Smooth muscle cell (in vitro differentiated cells): ENCODE results near the gene IGF2R. TPM values are rescaled to one million over a fixed set of nuclear protein-coding genes. Genes with fewer than 3 reads are reported as not detected.

Experiments used
- DNase-seq: peaks from one replicate; lab custom pipeline; 2025; ENCODE audit not compliant: unreplicated experiment; lab: John Stamatoyannopoulos, UW
- H2AFZ ChIP-seq: fragments of 200-600 bp; sonication (generic); 2 replicates; pipeline ENCODE4 v1.6.0; 2016; ENCODE audit warnings: antibody characterized with exemption, low read depth, mild to moderate bottlenecking
- H3F3A ChIP-seq: fragments of 200-600 bp; sonication (generic); 2 replicates; pipeline ENCODE4 v1.6.0; 2017; ENCODE audit warnings: antibody characterized with exemption, low read depth
- H3K27ac ChIP-seq: fragments of 200-600 bp; sonication (generic); 2 replicates; pipeline ENCODE4 v1.5.1; 2016; ENCODE audit warnings: low read depth, mild to moderate bottlenecking
- H3K27me3 ChIP-seq: fragments of 200-600 bp; sonication (generic); 2 replicates; pipeline ENCODE4 v1.6.1; 2016; ENCODE audit warnings: low read depth, mild to moderate bottlenecking
- H3K36me3 ChIP-seq: fragments of 200-600 bp; sonication (generic); 2 replicates; pipeline ENCODE4 v1.5.1; 2016; ENCODE audit warnings: low read depth
- H3K4me1 ChIP-seq: fragments of 200-600 bp; sonication (generic); 2 replicates; pipeline ENCODE4 v1.5.1; 2016; ENCODE audit warnings: low read depth
- H3K4me2 ChIP-seq: fragments of 200-600 bp; sonication (generic); 2 replicates; pipeline ENCODE4 v1.6.0; 2016; ENCODE audit warnings: mild to moderate bottlenecking
- H3K4me3 ChIP-seq: fragments of 200-600 bp; sonication (generic); 2 replicates; pipeline ENCODE4 v1.5.1; 2016; ENCODE audit warnings: mild to moderate bottlenecking
- H3K79me2 ChIP-seq: fragments of 200-600 bp; sonication (generic); 2 replicates; pipeline ENCODE4 v1.6.0; 2016; ENCODE audit warnings: low read depth, mild to moderate bottlenecking
- H3K9ac ChIP-seq: fragments of 200-600 bp; sonication (generic); 2 replicates; pipeline ENCODE4 v1.6.0; 2016; ENCODE audit warnings: low read depth
- H3K9me3 ChIP-seq: fragments of 200-600 bp; sonication (generic); replicated peaks from 2 replicates; pipeline ENCODE4 v1.5.1; 2016; ENCODE audit warnings: low read depth
- H4K20me1 ChIP-seq: fragments of 200-600 bp; sonication (generic); 2 replicates; pipeline ENCODE4 v1.6.0; 2016; ENCODE audit warnings: low read depth
- WGBS: methylation state at CpG from one replicate; pipeline ENCODE4 v1.1.7; 2016; ENCODE audit warnings: low lambda C conversion rate; 5-methylcytosine and 5-hydroxymethylcytosine counted together
- polyA plus RNA-seq: library from polyadenylated mRNA; unstranded; fragments of >200 nt; fragmentation: Nextera tagmentation; extraction: Ambion mirVana; gene quantifications from 2 replicates; pipeline ENCODE4 v1.2.1, GENCODE V29; 2016
- total RNA-seq: library from RNA; depleted of rRNA; stranded (reverse); fragments of >200 nt; gene quantifications from 2 replicates; pipeline ENCODE4 v1.2.3, GENCODE V29; 2014
- TF ChIP-seq, protein P1 (sequence below): fragments of 200-600 bp; sonication (generic); IDR thresholded peaks from 2 replicates; pipeline ENCODE4 v1.5.1; 2017; ENCODE audit warnings: borderline replicate concordance, mild to moderate bottlenecking, antibody characterized with exemption; ENCODE audit not compliant: insufficient read depth, poor library complexity, severe bottlenecking

Gene IGF2R
- total and polyA plus RNA-seq, 2 experiments from 2014 or later: 44.7 to 77.4 TPM

- Histone ChIP-seq H3K4me1 (no peaks in the 10 kb centered on the region), H3F3A (no peaks in the 10 kb centered on the region), H3K36me3 (no peaks in the 10 kb centered on the region), H3K27ac (no peak overlapping the region), H3K27me3 (peaks cover 21% of the 10 kb centered on the region), H3K9me3 (no peaks in the 10 kb centered on the region), H2AFZ (no peak overlapping the region), H4K20me1 (no peaks in the 10 kb centered on the region), H3K4me3 (no peak overlapping the region), H3K9ac (no peak overlapping the region), H3K79me2 (no peaks in the 10 kb centered on the region), H3K4me2 (no peak overlapping the region)
- TF ChIP-seq, protein P1, sequence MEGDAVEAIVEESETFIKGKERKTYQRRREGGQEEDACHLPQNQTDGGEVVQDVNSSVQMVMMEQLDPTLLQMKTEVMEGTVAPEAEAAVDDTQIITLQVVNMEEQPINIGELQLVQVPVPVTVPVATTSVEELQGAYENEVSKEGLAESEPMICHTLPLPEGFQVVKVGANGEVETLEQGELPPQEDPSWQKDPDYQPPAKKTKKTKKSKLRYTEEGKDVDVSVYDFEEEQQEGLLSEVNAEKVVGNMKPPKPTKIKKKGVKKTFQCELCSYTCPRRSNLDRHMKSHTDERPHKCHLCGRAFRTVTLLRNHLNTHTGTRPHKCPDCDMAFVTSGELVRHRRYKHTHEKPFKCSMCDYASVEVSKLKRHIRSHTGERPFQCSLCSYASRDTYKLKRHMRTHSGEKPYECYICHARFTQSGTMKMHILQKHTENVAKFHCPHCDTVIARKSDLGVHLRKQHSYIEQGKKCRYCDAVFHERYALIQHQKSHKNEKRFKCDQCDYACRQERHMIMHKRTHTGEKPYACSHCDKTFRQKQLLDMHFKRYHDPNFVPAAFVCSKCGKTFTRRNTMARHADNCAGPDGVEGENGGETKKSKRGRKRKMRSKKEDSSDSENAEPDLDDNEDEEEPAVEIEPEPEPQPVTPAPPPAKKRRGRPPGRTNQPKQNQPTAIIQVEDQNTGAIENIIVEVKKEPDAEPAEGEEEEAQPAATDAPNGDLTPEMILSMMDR: no peak
- DNase-seq: no peak
- 89% methylated on average over 6 of the region's 6 CpGs for WGBS
Measured at GRCh38 chr6:159960485-159960884, 8.4 kb upstream of the IGF2R start.

DNA sequence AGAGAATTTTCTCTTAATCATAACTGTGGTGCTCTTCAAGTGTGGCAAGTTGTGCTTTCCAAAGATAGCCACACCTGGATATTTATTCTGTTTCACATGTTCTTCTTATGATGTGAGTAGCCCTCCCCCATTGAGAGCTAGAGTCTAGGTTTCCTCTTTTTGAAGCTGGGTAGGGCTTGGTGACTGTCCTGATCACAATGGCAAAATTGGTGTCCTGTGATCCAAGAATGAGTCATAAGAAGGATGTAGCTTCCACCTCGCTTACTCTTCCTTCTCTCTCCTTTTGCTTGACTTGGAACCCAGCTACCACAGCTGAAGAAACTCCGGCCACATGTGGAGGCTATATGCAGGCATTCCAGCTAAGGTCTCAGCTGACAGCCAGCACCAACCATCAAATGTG, 7.4 kb upstream of the IGF2R start:
- Histone ChIP-seq H3K36me3 (no peaks in the 10 kb centered on the region), H3F3A (no peaks in the 10 kb centered on the region), H3K4me3 (no peak overlapping the region), H3K4me1 (no peaks in the 10 kb centered on the region), H3K27me3 (peaks cover 26% of the 10 kb centered on the region), H3K27ac (no peak overlapping the region), H3K79me2 (no peaks in the 10 kb centered on the region), H4K20me1 (no peaks in the 10 kb centered on the region), H3K9ac (no peak overlapping the region), H3K9me3 (no peaks in the 10 kb centered on the region), H3K4me2 (no peak overlapping the region), H2AFZ (no peak overlapping the region)
- DNase-seq: no peak
- TF ChIP-seq, protein P1: no peak
- 76% methylated on average over 2 of the region's 2 CpGs for WGBS

DNA sequence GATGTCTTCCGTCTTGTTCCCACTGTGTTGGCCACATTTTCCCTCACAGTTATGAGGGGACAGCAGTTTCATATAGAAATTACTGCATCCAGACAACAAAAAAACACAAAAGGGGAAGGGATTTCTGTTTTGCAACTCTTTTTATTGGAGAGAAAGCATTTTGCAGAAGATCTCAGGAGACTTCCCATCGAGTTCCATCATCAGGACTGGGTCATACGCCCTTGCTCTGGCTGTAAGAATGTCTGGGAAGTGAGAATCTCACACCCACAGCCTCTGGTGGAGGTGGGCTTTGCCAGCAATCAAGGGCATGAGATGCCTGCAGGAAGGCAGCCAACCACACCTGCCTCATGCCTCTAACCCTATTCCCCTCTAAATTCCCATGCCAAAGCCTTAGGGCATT, 5.8 kb upstream of the IGF2R start:
- Histone ChIP-seq H3K4me3 (no peak overlapping the region), H3K27me3 (peaks cover 26% of the 10 kb centered on the region), H2AFZ (no peak overlapping the region), H4K20me1 (no peaks in the 10 kb centered on the region), H3K4me1 (no peaks in the 10 kb centered on the region), H3K4me2 (no peak overlapping the region), H3K27ac (no peak overlapping the region), H3F3A (no peaks in the 10 kb centered on the region), H3K9me3 (no peaks in the 10 kb centered on the region), H3K36me3 (no peaks in the 10 kb centered on the region), H3K79me2 (no peaks in the 10 kb centered on the region), H3K9ac (no peak overlapping the region)
- TF ChIP-seq, protein P1: no peak
- DNase-seq: no peak
- 77% methylated on average over 3 of the region's 3 CpGs for WGBS

DNA sequence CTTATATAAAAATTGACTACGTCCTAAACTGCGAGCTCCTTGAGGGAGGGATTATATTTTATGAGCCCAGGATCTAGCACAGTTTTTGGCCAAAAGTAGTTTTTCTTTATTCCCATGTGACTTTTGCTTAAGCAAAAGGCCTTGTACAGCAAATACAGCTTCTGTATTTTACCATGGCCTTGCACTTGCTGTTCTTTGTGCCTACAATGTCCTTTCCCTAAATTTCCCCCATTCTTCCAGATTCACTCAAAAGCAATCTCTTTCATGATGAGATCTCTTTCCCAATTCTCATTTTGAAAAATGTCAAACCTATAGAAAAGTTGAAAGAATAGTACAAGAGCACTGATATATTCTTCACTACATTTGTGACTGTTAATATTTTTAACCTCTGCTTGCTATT, 4.8 kb upstream of the IGF2R start:
- H4K20me1 ChIP-seq: no peaks in the 10 kb centered on the region
- no peaks in the 10 kb centered on the region for H3K79me2 ChIP-seq
- WGBS: 91% methylated on average over 2 of the region's 2 CpGs
- no peaks in the 10 kb centered on the region for H3K9me3 ChIP-seq
- peaks cover 26% of the 10 kb centered on the region for H3K27me3 ChIP-seq
- TF ChIP-seq, protein P1: no peak
- no peak for DNase-seq
- H3K9ac ChIP-seq: no peak overlapping the region
- no peaks in the 10 kb centered on the region for H3K4me1 ChIP-seq
- no peak overlapping the region for H3K27ac ChIP-seq
- H2AFZ ChIP-seq: no peak overlapping the region
- no peaks in the 10 kb centered on the region for H3F3A ChIP-seq
- no peaks in the 10 kb centered on the region for H3K36me3 ChIP-seq
- no peak overlapping the region for H3K4me2 ChIP-seq
- H3K4me3 ChIP-seq: no peak overlapping the region
